HEK293 (cell line): ENCODE results near the gene LAMA1.

Experiments used
- CTCF ChIA-PET: fragments of 350-600 bp; formaldehyde crosslinking; extraction: SDS; loops from one replicate; lab custom pipeline; 2021; ENCODE audit warnings: antibody characterized with exemption; lab: Yijun Ruan, JAX
- POLR2A ChIA-PET: fragments of 300-600 bp; formaldehyde crosslinking; extraction: SDS; loops from one replicate; lab custom pipeline; 2020; ENCODE audit warnings: antibody characterized with exemption, inconsistent platforms; lab: Yijun Ruan, JAX
- H3K27ac ChIP-seq: fragments of 200-500 bp; sonication (Bioruptor generic); 2 replicates; pipeline ENCODE4 v1.5.1; 2014; ENCODE audit warnings: low read depth, low read length, control low read depth, inconsistent platforms; ENCODE audit errors: extremely low read depth
- H3K36me3 ChIP-seq, 2 experiments: fragments of 200-500 bp in 1 of 2; sonication (Bioruptor generic) in 1 of 2; 1 replicate in 1 of 2; 2 replicates in 1 of 2; pipeline ENCODE4 v1.5.1; 2014 to 2017; ENCODE audit warnings: inconsistent platforms in 2 of 2, low read length in 2 of 2; ENCODE audit not compliant: control insufficient read depth in 2 of 2, insufficient read depth in 1 of 2
- H3K4me1 ChIP-seq: fragments of 200-500 bp; sonication (Bioruptor generic); 2 replicates; pipeline ENCODE4 v1.5.1; 2014; ENCODE audit warnings: mild to moderate bottlenecking, low read length, inconsistent platforms; ENCODE audit not compliant: control insufficient read depth, insufficient read depth
- H3K4me3 ChIP-seq: 2 replicates; pipeline ENCODE4 v1.5.1; 2011; ENCODE audit warnings: low read depth, mild to moderate bottlenecking, control low read depth, low read length, moderate library complexity
- H3K9me3 ChIP-seq: fragments of 200-500 bp; sonication (Bioruptor generic); 2 replicates; pipeline ENCODE4 v1.5.1; 2014; ENCODE audit warnings: low read depth, low read length, inconsistent platforms; ENCODE audit not compliant: control insufficient read depth, insufficient read depth
- HOXC10 ChIP-seq: sonication (generic); formaldehyde crosslinking; IDR thresholded peaks from 2 replicates; pipeline ENCODE4 v1.8.1; 2023; ENCODE audit warnings: mild to moderate bottlenecking, missing genetic modification reagents
- OSR2 ChIP-seq: fragments of 450-650 bp; formaldehyde crosslinking; IDR thresholded peaks from 2 replicates; pipeline ENCODE4 v1.5.1; 2016; ENCODE audit warnings: missing biosample characterization, missing genetic modification characterization
- REPIN1 ChIP-seq: fragments of 450-650 bp; formaldehyde crosslinking; IDR thresholded peaks from 2 replicates; pipeline ENCODE4 v1.5.1; 2017; ENCODE audit warnings: missing biosample characterization, missing genetic modification characterization, low read depth
- SALL2 ChIP-seq: fragments of 450-650 bp; formaldehyde crosslinking; IDR thresholded peaks from 2 replicates; pipeline ENCODE4 v1.5.0; 2017; ENCODE audit warnings: missing biosample characterization, mild to moderate bottlenecking, missing genetic modification characterization, borderline replicate concordance
- ZBTB20 ChIP-seq: fragments of 450-650 bp; formaldehyde crosslinking; IDR thresholded peaks from 2 replicates; pipeline ENCODE4 v1.5.1; 2016; ENCODE audit warnings: missing biosample characterization, missing genetic modification characterization
- ZNF169 ChIP-seq: fragments of 450-650 bp; formaldehyde crosslinking; IDR thresholded peaks from 2 replicates; pipeline ENCODE4 v1.5.1; 2016; ENCODE audit warnings: missing biosample characterization, missing genetic modification characterization
- ZNF311 ChIP-seq: fragments of 450-650 bp; formaldehyde crosslinking; IDR thresholded peaks from 2 replicates; pipeline ENCODE4 v1.5.1; 2017; ENCODE audit warnings: missing biosample characterization, missing genetic modification characterization, borderline replicate concordance
- ZNF335 ChIP-seq: fragments of 450-650 bp; formaldehyde crosslinking; conservative IDR thresholded peaks from 2 replicates; pipeline ENCODE4 v1.5.1; 2016; ENCODE audit warnings: missing biosample characterization, missing genetic modification characterization
- ZNF433 ChIP-seq: fragments of 450-650 bp; formaldehyde crosslinking; IDR thresholded peaks from 2 replicates; pipeline ENCODE4 v1.5.1; 2016; ENCODE audit warnings: missing biosample characterization, missing genetic modification characterization, low read depth
- ZNF510 ChIP-seq: fragments of 450-650 bp; formaldehyde crosslinking; IDR thresholded peaks from 2 replicates; pipeline ENCODE4 v1.5.1; 2018; ENCODE audit warnings: mild to moderate bottlenecking, missing genetic modification characterization, missing biosample characterization; ENCODE audit not compliant: insufficient replicate concordance
- ZNF664 ChIP-seq: fragments of 450-650 bp; formaldehyde crosslinking; IDR thresholded peaks from 2 replicates; pipeline ENCODE4 v1.5.1; 2016; ENCODE audit warnings: missing biosample characterization, missing genetic modification characterization
- ZNF791 ChIP-seq: fragments of 450-650 bp; formaldehyde crosslinking; IDR thresholded peaks from 2 replicates; pipeline ENCODE4 v1.5.1; 2016; ENCODE audit warnings: missing biosample characterization, missing genetic modification characterization
- TF ChIP-seq, protein P1 (sequence below): fragments of 450-650 bp; formaldehyde crosslinking; IDR thresholded peaks from 2 replicates; pipeline ENCODE4 v1.5.1; 2016; ENCODE audit warnings: missing biosample characterization, missing genetic modification characterization
- TF ChIP-seq, protein P2 (sequence below): fragments of 450-650 bp; formaldehyde crosslinking; IDR thresholded peaks from 2 replicates; pipeline ENCODE4 v1.5.1; 2016; ENCODE audit warnings: missing biosample characterization, missing genetic modification characterization
- TF ChIP-seq, protein P3 (sequence below): fragments of 450-650 bp; formaldehyde crosslinking; optimal IDR thresholded peaks from 2 replicates; pipeline ENCODE3; 2016; ENCODE audit warnings: missing biosample characterization, mild to moderate bottlenecking, missing genetic modification characterization
- TF ChIP-seq, protein P4 (sequence below): fragments of 450-650 bp; formaldehyde crosslinking; IDR thresholded peaks from 2 replicates; pipeline ENCODE4 v1.5.1; 2016; ENCODE audit warnings: missing biosample characterization, missing genetic modification characterization

Gene LAMA1

DNA sequence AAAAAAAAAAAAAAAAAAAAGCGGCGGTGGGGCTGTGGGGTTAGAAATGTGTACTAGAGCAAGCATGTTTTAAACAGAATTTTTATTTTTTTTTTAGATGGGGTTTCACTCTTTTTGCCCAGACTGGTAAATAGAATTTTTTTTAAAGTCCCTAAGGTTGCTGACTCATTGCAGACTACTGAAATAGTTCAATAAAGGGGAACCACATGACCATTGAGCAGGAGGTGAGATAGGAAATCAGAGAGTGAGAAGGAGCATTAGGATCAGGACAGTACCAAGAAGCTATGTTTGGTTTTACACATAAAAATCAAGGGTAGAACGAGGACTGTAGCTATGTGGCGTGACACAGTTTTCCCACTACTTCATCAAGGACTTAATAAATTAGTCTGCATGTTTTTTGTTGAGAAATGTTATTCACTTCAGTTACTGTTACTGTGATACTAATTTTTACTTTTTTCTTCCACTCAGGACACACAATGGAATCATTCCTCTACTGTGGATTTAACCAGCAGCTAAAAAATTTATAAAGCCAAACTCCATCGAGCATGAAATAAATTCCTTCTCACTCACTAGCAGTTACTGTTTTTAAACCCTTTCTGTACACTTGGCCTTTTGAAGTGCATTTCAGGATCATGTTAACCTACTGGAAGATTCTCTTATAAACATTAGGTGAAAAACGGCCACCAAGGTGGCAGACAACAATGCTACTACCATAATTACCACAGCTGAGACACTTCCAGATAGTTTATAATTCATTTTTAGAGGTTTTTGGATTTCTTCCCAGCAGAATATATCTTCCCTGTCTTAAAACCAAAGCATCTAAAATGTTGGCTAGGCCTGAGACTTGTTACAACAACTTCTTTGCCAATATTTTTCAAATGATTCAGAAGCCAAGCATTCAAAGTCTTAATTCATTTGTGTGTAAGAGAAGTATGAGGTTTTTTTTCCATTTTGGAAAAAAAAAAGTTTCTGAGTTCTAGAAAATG, 33.2 kb downstream of the LAMA1 start:
- CTCF ChIA-PET: interaction anchor here (0.6 kb wide), 1 partner anchor 15 kb away, joined by 4 read pairs; no protein-coding TSS in a partner anchor
- Histone ChIP-seq H3K9me3 (no peaks in the 10 kb centered on the region), H3K4me1 (no peaks in the 10 kb centered on the region), H3K4me3 (no peak overlapping the region), H3K36me3 (no peaks in the 10 kb centered on the region), H3K27ac (no peak overlapping the region)
- TF ChIP-seq HOXC10 (CRISPR knock-in tag): no peak
- no peak for TF ChIP-seq ZNF433 (tag by site-specific recombination)
- TF ChIP-seq ZNF311 (tag by site-specific recombination): no peak
- TF ChIP-seq ZBTB20 (tag by site-specific recombination): no peak
- TF ChIP-seq ZNF335 (tag by site-specific recombination): no peak
- TF ChIP-seq OSR2 (tag by site-specific recombination): no peak
- TF ChIP-seq ZNF169 (tag by site-specific recombination): no peak
- TF ChIP-seq, protein P1, sequence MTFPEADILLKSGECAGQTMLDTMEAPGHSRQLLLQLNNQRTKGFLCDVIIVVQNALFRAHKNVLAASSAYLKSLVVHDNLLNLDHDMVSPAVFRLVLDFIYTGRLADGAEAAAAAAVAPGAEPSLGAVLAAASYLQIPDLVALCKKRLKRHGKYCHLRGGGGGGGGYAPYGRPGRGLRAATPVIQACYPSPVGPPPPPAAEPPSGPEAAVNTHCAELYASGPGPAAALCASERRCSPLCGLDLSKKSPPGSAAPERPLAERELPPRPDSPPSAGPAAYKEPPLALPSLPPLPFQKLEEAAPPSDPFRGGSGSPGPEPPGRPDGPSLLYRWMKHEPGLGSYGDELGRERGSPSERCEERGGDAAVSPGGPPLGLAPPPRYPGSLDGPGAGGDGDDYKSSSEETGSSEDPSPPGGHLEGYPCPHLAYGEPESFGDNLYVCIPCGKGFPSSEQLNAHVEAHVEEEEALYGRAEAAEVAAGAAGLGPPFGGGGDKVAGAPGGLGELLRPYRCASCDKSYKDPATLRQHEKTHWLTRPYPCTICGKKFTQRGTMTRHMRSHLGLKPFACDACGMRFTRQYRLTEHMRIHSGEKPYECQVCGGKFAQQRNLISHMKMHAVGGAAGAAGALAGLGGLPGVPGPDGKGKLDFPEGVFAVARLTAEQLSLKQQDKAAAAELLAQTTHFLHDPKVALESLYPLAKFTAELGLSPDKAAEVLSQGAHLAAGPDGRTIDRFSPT (tag by site-specific recombination): no peak
- TF ChIP-seq ZNF791 (tag by site-specific recombination): no peak
- TF ChIP-seq ZNF664 (tag by site-specific recombination): no peak
- no peak for TF ChIP-seq REPIN1 (tag by site-specific recombination)
- TF ChIP-seq, protein P2, sequence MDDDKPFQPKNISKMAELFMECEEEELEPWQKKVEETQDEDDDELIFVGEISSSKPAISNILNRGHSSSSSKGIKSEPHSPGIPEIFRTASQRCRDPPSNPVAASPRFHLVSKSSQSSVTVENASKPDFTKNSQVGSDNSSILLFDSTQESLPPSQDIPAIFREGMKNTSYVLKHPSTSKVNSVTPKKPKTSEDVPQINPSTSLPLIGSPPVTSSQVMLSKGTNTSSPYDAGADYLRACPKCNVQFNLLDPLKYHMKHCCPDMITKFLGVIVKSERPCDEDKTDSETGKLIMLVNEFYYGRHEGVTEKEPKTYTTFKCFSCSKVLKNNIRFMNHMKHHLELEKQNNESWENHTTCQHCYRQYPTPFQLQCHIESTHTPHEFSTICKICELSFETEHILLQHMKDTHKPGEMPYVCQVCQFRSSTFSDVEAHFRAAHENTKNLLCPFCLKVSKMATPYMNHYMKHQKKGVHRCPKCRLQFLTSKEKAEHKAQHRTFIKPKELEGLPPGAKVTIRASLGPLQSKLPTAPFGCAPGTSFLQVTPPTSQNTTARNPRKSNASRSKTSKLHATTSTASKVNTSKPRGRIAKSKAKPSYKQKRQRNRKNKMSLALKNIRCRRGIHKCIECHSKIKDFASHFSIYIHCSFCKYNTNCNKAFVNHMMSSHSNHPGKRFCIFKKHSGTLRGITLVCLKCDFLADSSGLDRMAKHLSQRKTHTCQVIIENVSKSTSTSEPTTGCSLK: no peak
- TF ChIP-seq, protein P3, sequence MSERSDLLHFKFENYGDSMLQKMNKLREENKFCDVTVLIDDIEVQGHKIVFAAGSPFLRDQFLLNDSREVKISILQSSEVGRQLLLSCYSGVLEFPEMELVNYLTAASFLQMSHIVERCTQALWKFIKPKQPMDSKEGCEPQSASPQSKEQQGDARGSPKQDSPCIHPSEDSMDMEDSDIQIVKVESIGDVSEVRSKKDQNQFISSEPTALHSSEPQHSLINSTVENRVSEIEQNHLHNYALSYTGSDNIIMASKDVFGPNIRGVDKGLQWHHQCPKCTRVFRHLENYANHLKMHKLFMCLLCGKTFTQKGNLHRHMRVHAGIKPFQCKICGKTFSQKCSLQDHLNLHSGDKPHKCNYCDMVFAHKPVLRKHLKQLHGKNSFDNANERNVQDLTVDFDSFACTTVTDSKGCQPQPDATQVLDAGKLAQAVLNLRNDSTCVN: no peak
- TF ChIP-seq ZNF510: no peak
- no peak for TF ChIP-seq SALL2 (tag by site-specific recombination)
- TF ChIP-seq, protein P4, sequence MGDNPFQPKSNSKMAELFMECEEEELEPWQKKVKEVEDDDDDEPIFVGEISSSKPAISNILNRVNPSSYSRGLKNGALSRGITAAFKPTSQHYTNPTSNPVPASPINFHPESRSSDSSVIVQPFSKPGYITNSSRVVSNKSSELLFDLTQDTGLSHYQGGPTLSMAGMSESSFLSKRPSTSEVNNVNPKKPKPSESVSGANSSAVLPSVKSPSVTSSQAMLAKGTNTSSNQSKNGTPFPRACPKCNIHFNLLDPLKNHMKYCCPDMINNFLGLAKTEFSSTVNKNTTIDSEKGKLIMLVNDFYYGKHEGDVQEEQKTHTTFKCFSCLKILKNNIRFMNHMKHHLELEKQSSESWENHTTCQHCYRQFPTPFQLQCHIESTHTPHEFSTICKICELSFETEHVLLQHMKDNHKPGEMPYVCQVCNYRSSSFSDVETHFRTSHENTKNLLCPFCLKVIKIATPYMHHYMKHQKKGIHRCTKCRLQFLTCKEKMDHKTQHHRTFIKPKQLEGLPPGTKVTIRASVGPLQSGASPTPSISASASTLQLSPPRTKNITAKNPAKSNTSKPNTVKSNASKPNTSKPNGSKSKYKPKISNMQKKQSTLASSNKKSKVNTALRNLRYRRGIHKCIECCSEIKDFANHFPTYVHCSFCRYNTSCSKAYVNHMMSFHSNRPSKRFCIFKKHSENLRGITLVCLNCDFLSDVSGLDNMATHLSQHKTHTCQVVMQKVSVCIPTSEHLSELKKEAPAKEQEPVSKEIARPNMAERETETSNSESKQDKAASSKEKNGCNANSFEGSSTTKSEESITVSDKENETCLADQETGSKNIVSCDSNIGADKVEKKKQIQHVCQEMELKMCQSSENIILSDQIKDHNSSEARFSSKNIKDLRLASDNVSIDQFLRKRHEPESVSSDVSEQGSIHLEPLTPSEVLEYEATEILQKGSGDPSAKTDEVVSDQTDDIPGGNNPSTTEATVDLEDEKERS (tag by site-specific recombination): no peak
- TF ChIP-seq, all 188 proteins: peak for 0
- POLR2A ChIA-PET: no interaction called here
